GM15510 (cell line): ENCODE measurements around the gene L3MBTL1.

ENCODE experiments used
- POLR2A ChIP-seq: IDR thresholded peaks from 3 replicates; pipeline ENCODE4 v1.6.1; 2011; ENCODE audit warnings: borderline replicate concordance; ENCODE audit not compliant: insufficient read length; ENCODE audit errors: extremely low read depth

The L3MBTL1 gene

DNA sequence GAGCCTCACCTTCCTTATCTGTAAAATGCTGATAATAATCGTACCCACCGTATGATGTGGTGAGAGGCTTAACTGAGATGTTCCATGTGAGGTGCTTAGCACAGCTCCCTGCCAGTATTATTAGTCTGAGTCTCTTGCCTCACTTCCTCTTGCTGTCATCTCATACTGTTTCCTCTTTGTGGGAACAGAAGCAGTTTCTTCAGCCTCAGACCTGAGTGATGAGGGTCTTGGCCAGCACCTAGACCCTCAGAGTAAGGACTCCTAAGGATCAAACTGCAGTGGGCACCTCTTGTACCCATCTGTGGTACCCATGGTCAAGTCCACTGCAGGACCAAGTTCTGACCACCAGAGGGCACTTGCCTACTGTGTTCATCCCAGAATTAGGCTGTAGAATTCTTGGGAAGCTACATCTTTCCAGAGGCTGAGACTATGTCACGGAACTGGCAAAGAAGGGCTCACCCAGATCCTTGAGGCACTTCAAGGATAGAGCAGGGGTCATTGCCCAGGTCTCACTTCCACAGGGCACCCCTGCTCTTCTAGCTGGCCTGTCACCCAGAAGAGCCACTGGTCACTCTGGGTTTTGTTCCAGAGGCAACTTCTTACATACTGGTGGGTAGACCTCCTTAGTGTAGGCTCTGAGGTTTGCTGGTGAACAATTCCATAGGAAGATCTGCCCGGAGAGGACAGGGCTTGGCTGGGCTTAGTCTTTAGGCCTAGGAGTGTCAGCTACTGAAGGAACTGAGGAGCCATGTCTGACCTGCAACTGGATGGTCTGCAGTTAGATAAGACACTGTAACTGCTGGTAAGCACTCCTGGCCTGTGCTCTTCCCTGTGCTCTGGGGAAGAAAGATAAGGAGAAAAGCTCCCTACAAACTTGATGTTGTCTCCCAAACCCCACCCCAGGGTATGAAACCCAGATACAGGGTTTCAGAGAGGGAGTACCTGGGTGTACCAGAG, 30.7 kb downstream of the L3MBTL1 start:
- TF ChIP-seq POLR2A: no peak

DNA sequence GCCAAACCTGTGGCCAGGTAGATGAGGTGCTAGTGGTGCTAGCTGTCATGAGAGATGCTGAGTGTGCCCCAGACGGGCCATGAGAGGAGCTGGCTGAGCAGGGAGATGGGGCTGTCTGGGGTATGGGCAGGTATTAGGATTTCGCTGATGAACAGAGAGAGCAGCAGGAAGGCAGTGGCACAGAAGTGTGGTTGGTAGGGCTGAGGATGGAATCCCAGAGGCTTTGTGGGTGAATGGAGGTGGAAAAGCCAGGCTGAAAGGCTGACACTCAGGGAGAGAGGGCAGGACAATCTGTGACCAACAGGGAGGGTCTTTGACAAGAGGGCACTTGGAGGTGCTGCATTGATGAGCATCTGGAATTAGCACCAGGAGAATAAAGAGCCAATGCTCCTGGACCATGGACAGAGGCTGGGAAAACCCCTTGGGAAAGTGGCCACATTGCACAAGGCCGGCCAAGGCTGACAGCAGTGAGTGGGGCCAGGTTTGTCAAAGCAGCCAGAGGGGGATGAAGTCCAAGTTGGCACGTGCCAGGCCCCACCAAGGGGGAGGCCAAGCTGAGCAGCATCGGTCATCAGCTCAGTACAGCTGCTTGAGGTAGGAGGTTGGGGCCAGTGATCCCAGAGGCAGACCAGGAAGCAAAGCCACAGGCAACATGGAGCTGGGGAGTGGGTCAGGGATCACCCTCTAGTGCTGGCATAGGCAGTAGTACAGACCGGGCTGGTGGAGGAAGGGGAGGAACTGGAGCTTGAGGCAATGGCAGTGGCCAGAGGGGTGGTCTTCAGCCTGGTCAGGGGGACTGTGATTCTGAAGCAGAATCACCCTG, 31.6 kb downstream of the L3MBTL1 start:
- TF ChIP-seq POLR2A: no peak

DNA sequence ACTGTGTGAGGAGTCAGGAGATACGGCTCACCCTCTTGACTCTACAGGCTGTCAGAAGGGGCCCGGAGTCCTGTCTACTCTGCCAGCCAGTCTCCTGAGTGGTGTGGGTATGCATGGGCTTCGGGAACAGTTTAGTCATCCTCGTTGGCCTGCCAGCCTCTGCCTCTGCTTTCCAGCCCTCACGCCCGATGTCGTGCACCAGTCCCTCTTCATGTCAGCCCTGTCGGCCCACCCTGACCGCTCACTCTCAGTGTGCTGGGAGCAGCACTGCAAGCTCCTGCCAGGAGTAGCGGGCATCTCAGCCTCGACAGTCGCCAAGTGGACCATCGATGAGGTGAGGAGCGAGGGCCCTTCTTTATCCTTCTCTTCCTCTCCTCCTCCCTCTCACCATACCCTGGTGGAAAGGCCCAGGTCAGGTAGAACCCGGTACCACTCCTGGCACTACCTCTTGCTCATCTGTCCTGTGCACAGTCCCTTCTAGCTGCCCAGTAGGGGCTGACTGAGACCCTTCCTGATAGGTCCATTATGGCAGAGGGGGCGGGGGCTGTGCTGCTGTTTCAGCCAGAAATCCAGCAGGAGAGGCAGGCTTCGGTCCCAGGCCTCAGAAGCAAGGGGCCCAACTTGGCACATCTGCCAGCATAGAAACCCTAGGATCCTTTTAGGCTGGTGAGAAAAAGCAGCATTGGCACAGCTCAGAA, 32.6 kb downstream of the L3MBTL1 start:
- no peak for TF ChIP-seq POLR2A

DNA sequence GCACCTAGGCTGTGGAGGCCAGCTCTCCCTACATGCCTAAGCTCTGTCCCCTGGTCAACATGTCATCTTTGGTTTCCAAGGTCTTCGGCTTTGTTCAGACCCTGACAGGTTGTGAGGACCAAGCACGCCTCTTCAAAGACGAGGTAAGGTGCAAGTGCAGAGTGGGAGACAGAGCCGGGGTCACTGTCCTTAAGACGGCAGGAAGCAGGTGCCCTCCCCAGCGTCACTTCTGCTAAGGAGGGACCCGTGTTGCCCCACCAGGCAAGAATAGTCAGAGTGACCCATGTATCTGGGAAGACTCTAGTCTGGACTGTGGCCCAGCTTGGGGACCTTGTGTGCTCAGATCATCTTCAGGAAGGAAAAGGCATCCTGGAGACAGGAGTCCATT, 33.2 kb downstream of the L3MBTL1 start:
- no peak for TF ChIP-seq POLR2A

DNA sequence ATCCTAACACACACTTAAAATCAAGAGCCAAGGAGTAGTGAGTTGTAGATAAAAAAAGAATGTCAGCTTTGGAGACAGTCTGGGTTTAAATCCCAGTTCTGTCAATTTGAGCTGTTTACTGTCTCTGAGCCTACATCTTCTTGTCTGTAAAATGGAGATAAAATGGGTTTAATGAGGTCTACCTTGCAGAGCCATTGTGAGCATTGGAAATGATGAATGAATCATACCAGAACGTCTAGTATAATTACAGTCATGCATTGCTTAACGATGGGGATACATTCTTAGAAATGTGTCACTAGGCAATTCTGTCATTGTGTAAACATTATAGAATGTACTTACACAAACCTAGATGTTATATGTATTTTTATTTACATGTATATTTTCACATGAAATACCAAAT, 33.7 kb downstream of the L3MBTL1 start:
- TF ChIP-seq POLR2A: no peak

DNA sequence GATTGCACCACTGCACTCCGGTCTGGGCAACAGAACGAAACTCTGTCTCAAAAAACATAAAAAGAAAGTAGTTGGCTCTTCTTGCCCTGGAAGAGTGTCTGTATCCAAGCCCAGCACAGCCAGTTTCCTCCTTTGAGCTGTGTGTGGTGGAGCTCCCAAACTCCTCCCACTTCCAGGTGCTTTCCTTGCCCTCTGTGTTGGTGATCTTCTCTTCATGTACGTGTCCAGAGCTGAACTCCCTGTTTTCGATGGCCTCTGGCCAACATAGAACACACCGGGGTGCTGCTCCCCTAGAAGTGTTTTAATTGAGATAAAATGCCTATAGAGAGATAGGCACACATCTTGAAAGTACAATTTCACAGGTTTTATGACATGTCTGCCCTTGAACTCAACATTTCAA, 34.7 kb downstream of the L3MBTL1 start:
- TF ChIP-seq POLR2A: no peak

DNA sequence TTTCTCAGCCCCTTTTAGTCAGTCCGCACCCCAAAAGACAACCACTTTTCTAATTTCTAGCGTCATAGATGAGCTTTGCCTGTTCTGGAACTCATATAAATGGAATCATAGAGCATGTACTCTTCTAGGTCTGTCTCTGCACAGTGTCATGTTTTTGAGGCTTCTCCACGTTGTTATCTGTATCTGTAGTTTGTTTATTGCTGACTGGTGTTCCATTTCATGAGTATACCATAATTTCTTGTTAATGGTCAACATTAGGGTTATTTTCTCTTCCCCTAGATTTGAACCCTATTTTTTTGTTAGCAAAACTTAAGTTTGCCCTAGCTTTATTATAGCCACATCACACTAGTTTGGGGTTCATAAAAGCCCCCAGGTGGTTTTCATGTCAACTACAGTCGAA, 35.2 kb downstream of the L3MBTL1 start:
- no peak for TF ChIP-seq POLR2A

DNA sequence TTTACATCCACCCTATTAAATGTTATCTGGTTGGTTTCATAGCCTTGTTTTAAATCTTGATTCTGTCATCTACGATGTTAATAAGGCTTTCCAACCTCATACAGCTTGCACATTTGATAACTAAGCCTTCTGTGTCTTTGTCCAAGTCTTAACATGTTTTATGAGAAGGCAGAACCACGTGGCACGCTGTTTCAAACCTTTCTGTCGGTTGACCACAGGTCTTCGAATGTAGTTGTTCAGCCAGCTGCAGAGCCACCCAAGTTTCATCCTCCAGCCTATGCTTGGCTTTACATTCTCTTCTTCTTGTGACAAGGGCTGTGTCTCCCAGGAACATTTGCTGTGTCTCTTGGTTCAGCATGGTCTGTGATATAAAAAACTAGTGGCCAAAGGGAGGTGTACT, 35.6 kb downstream of the L3MBTL1 start:
- no peak for TF ChIP-seq POLR2A

DNA sequence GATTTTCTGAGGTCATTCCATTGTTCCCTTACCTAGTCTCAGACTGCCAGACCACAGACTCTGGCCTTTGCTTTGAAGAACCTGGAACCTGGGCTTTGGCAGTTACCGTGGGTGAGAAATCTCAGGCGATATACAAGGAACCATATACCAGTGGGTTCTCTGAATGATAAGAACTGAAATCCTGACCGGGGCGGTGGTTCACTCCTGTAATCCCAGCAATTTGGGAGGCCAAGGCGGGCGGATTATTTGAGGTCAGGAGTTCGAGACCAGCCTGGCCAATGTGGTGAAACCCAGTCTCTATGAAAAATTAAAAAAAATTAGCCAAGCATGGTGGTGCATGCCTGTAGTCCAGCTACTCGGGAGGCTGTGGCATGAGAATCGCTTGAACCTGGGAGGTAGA, 37.0 kb downstream of the L3MBTL1 start:
- TF ChIP-seq POLR2A: no peak

DNA sequence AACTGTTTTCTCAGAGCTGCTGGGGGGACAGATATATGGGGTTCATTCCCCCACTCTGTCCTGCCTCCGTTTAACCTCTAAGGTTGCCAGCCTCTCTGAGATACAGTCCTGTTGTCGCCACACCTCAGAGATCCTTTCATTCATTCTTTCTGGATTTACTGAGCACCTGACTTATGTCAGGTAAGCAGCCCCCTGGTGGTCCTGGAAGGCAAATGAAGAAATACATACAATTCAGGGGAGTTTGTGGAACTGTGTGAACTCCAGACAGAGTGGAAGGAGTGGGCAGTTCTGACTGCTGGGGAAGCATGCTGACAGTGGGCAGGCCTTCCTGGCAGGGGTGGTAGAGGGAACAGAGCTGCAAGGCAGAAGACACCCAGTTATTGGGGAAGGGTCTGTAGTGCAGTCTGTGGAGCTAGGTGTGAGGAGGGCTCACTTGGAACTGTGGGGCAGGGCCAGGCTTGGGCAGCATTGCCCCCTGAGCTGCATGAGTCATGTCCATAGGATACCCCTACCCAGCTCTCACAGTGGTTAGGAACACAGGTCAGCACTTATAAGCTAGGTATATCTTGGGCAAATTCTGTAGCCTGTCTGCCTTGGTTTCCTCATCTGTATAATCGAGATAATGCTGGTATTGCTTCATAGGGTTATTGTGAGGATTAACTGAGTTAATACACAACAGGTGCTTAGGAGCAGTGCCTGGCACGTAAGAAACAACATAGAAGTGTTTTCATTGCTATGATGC, 38.5 kb downstream of the L3MBTL1 start:
- TF ChIP-seq POLR2A: no peak

DNA sequence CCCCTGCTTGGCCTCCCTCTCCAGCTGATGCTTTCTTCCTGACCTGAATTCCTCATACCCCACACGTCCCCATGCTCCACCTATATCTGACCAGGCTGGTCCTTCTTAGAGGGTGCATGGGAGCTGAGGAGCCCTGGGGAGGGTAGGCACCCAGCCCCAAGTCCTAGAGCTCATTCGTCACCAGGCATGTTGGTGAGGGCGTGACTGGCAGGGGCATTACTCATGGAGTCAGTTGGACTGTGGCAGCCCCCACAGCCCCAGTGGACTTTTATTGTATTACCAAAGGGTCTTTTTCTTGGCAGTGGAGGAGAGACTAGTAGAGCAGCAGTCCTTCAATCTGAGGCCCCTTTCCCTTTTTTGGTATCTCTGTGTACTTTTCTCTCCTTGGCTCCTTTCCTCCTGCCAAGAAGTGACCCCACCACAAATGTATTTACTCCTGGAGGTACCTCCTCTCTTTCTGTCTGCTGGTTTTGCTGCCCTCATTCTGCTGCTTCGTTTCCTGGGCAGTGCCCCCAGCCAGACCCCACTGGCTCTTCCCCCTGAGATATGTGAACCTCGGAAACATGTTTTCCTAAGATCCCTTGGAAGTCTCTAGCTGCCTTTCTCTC, 40.9 kb downstream of the L3MBTL1 start:
- TF ChIP-seq POLR2A: no peak

DNA sequence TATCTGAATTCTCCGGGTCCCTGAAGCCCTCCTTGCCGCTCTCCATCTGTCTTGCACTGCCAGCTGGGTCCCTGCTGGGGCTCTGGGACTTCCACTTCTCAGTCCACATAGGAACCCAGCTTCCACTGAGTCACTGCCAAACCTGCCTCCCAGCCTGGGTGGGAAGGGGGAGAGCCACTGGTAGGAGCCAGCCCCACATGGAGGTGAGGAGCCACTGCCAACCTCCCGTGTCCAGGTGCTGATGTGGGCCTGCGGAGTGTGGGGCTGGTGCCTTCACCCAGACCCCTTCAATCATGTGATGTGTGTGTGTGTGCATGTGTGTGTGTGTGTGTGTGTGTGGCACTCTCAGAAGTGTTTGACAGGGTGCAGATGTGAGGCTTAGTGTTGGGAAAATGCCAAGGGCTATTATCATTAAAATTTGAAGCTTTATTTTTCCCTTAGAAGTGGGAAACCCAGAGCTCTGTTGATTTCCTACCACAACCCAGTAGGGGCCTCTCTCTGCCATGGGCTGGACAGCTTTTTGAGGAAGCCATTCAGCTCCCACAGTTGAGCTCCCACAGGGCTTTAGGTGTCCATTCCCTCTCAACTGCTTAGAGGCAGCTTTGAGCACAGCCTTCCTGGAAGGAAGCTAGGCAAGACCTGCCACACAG, 42.0 kb downstream of the L3MBTL1 start:
- TF ChIP-seq POLR2A: no peak

DNA sequence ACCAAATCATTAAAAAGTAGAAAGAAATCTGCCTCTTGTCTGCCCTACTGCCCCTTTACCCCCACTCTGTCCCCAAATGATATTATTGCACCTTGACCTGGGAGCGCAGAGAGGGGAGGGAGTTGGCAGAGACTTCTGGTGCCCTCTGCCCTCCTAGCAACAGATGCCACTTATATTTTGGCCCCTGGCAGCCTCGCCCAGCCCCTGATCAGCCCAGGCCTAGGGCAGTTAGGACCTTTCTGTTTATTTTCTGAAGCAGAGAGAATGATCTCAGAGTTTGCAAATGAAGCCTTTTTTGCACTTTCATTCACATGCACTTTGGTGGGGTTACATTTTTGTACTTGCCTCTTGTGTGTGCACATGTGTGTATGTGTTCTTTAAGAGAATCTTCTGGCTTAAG, 43.0 kb downstream of the L3MBTL1 start:
- no peak for TF ChIP-seq POLR2A
